HG02678 (cell line): Measurements from ENCODE around the gene PCSK5.
"Not testable (repeated sequence)": the region's sequence is repeated elsewhere in the genome, so short reads cannot be mapped to it uniquely, and the experiment has no call there.

ENCODE experiments used
- ATAC-seq: cut with Tn5 transposase; IDR thresholded peaks from one replicate; pipeline ENCODE4 v1.9.1; 2021; ENCODE audit warnings: mild to moderate bottlenecking, moderate library complexity; ENCODE audit not compliant: unreplicated experiment

The PCSK5 gene

GRCh38 chr9:75889577-75889976 is 896 bp upstream of the PCSK5 start:
- no peak for ATAC-seq

DNA sequence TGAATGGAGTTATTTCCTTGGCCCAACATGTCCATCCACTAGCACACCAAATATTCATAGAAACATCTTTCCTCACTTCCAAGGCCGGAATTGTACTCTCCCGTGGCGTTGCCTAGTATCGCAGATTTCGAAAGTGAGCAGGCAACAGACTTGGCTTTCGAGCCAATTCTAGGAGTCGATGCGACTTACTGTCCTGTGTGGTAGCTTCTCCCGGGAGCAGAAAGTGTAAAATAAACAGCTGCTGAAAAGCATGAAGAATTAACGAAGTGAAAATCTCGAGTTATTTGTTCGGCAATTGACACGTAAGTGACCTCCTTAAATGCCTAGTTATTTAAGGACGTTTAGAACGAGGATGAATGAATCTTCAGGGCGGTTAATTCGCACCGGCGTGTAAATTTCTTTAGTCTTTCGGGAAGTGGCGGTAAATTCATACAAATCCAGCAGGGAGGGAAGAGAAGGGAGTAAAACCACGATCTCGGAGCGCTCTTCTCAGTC is 449 bp upstream of the PCSK5 start:
- peak; percentile 4 for ATAC-seq

DNA sequence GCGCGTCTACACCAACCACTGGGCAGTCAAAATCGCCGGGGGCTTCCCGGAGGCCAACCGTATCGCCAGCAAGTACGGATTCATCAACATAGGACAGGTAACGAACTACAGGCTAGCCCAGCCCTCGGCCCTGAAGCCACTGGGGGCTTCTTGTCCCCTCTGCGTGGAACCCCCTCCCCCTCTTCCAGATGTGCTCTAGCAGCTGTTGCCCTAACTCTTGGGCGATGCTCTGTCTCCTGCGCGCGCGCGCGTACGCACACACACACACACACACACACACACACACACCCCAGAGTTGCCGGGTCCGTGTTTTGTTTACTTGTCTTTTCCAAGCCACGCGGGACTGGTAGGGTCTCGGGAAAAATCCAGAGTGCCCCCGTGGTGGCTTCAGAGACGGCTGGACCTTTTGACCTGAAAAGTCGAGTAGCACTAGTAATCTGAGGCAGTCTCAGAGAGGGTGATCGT is 836 bp downstream of the PCSK5 start:
- no peak for ATAC-seq

GRCh38 chr9:75891771-75892215 is 1.3 kb downstream of the PCSK5 start:
- no peak for ATAC-seq

DNA sequence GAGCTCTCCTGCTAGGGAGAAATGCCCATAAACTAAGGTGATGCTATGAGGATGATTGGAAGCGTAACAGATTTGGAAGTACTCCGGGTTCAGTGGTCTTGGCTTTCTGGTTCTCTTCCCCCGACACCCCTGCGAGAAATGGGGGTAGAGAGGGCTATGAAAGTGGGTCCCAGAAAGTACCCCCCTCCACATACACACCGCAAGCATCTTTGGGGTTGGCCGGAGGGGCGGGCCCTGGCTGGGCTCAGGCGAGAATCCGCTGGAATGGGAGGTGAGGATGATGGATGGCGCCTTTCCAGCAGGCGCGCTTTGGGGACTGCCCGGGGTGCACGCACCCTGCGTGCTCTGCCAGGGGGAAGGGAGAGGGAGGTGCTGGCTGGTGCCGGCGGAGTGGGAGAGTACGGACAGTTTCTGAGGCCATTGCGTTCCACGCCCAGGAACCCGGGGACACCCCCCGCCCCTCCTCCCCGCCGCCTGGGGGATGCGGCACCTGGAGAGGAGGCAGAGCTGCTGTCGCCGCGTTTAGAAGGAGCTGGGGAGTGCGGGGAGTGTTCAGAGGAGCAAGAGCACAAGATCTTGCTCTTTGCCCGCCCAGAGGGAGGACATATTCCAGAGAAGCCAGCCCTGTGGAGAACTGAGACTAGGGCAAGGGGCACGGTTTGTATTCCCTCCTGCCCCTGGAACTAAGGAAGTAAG is 1.9 kb downstream of the PCSK5 start:
- no peak for ATAC-seq

DNA sequence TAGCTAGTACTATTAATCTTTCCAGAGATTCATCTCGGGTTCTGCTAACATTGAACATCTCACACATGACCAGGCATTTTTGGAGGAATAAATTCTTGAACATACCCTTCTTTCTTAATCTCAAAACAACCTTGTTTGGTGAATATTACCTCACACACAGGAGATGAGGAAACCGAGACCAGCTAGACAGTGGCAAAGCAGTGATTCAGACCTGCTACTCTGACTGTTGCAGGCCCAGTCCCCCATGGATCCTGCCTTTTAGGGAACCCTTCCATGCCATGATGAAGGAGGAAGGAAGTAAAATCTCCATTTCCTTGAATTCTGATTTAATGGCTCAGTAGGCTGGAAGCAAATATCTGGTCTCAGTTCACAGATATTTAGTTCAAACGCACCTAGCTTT is 2.6 kb downstream of the PCSK5 start:
- no peak for ATAC-seq

DNA sequence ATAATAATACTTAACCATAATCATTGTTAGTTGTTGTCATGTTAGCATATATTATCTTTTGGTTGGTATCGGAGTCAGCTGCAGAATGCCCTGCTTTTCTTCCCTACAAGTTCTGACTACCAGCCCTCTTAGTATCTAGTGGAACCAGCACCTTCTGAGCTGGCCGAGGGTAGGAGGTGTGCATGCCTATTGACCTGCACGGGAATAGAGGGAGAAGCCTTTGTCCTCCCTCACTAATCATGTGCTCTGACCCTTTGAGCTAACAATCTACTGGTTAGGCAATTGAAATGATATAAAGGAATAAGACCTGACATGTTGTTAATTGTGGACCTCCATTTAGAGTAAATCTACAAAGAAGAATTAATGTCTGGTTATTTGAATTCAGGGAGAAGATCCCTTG is 4.1 kb downstream of the PCSK5 start:
- no peak for ATAC-seq

DNA sequence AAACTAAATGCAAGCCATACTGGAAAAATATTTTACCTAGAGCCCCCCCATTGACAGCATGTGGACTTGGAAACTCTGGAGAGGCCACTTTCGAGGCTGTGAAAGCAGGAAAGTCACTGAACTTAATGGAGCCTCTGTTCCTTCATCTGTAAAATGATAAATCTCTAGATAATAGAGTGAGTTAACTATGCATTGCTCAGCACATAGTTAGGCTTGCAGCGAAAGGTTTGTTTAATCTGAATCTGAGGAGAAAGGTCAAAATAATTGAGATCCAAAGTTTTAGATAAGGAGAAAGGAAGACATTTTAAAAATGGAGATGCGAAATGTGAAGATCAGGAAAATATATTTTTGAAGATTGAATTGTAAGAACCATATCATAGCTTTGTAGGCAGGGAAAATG is 4.6 kb downstream of the PCSK5 start:
- no peak for ATAC-seq

GRCh38 chr9:75896193-75896592 is 5.7 kb downstream of the PCSK5 start:
- ATAC-seq, result no peak

DNA sequence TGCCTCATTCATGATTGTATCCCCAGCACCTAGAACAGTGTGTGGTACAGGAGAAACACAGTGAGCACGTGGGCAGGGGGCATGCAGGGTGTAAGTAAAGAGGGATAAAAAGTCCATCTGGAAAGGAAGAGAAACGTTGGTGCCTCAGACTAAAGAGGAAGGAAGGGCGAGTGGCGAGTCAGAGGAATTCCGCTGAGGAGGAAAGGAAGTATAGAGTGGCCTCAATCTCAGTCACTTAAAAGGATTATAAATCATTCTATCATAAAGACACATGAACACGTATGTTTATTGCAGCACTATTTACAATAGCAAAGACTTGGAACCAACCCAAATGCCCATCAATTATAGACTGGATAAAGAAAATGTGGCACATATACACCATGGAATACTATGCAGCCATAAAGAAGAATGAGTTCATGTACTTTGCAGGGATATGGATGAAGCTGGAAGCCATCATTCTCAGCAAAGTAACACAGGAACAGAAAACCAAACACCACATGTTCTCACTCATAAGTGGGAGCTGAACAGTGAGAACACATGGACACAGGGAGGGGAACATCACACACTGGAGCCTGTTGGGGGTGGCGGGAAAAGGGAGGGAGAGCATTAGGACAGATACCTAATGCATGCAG is 10.5 kb downstream of the PCSK5 start:
- ATAC-seq, result not testable (repeated sequence)

DNA sequence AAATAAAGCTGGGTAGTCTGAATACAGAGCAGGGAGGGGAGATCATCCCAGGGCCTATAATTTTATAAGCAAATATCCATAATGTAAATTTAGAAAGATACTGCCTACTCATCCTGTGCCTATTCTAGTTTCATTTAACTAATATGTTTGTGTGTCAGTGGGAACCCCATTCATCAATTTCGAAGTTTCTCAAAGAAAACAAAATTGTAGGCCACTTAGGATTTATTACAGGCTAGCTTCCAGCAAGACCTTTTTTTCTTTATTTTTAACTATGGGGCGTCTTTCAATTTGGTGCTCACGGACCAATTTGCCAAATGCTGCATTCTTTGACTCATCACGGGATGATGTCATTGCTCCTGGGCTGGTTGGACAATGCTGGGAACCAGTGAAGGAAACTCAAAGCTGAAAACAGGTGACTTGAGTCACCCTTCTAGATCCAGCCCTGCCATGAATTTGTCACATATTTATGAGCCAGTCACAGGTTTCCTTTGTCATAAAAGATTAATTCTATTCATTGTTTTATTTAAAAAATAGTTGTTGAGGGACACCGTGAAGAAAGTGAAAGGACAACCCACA is 13.4 kb downstream of the PCSK5 start:
- no peak for ATAC-seq

DNA sequence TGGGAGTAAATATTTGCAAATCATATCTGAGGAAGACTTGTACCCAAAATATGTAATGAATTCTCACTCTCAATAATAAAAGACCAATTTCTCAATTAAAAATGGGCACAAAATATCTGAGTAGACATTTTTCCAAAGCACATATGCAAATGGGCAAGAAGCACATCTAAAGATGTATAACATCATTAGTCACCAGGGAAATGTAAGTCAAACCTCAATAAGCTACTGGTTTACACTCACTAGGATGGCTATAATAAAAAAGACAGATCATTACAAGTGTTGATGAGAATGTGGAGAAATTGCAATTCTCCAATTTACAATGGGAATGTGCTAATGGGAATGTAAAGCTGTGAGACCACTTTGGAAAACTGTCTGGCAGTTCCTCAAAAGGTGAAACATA is 13.9 kb downstream of the PCSK5 start:
- no peak for ATAC-seq

GRCh38 chr9:75906531-75906930 is 16.1 kb downstream of the PCSK5 start:
- ATAC-seq, result no peak

DNA sequence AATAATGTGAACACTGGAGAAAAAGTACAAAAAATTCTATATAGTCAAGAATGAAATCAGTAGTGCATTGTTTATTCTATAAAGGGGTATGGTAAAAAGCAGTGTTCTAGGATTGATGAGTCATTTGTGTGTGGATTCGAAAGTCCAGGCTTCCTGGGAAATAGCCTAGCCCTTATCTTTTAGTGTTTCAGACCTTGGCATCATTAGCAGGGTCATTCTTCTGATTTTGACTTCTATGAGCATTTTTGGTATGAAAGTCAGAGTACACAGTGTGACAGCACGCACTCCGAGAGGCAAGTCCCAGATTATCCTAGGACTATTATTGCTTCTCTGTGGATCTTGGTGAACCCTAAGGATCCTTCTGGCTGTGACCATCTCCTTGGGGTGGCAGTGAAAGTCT is 16.9 kb downstream of the PCSK5 start:
- ATAC-seq, result no peak

DNA sequence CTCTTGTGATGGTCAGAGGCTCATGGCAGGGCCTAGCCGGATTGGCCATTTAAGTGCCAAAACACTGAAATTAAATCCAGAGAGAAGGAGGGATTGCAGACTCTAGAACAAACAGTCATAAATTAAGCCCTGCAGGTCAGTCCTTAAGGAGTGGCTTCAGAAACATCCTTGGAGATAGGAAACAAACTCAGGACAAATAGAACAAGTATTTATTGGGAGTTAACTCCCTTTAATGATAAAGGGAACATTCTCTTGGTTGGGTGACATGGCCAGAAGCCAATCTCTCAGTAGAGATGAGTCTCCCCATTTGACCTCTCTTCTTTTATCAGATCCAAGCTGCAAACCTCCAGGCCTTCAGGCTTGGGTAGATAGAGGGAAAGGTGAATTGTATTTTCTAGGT is 17.4 kb downstream of the PCSK5 start:
- ATAC-seq, result no peak

- ATAC-seq, result no peak
These were observed 19.3 kb downstream of the PCSK5 start for GRCh38 chr9:75909776-75910175.

- no peak for ATAC-seq
These were observed 20.3 kb downstream of the PCSK5 start for GRCh38 chr9:75910731-75911130.

GRCh38 chr9:75911390-75911789 is 20.9 kb downstream of the PCSK5 start:
- no peak for ATAC-seq

DNA sequence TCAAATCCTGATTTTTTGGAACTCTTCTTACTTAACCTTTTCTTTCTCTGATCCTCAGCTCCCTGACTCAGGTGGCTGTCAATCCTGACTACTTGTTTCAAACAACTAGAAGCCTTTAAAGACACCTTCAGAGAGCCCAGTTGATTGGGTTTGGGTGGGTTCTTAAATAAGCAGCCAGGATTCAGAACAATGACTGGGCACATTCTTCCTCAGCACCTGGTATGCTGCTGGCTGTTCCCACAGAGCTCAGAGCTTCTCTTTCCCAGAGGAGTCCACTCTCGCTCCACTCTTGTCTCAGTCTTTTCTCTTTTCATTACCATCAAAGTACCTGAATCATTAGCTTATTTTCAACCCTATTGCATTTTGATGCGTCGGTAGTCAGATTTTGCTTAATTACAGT is 22.5 kb downstream of the PCSK5 start:
- ATAC-seq, result no peak

DNA sequence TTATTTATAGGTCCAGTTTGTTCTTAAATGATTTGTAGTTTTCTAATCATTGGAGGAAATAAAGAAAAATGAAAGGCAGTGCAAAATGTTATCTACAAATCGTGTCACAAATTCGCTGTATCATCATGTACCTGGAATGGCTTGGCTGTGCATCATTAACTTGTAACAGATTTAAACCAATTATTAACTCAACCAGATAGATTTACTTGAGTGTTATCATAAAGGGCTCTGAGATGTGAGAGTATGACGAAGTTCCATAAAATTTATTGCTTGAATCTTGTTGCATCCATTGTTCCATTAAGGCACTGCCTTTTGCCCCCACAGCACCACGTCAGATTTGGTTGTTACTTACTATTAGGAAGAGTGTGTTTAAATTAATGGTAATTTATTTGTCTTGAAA is 23.5 kb downstream of the PCSK5 start:
- ATAC-seq, result no peak

DNA sequence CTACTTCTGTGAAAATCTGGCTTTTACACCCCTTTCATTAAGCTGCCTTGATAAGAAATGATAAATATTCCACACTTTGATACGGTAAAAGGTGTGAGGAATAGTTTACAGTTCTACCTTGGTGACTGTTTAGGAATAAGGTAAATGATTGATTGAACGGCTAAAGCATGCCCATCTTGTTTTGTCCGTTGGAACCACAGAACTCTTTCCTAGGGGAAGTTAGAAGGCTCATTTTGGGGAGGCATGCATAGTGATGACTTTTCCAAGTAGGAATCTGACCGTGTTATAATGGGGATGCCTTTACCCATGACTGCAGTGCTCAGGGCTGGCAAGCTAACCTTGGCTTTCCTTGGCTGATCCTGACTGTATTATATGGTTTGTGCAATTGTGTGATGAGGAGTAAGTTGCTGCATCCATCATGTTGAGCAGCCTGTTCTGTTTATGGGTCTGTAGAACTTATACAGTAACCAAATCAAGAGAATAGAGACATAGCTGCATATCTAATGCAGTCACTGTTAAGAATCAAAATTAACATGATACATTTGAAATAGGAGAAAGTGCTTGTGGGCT is 24.5 kb downstream of the PCSK5 start:
- no peak for ATAC-seq

DNA sequence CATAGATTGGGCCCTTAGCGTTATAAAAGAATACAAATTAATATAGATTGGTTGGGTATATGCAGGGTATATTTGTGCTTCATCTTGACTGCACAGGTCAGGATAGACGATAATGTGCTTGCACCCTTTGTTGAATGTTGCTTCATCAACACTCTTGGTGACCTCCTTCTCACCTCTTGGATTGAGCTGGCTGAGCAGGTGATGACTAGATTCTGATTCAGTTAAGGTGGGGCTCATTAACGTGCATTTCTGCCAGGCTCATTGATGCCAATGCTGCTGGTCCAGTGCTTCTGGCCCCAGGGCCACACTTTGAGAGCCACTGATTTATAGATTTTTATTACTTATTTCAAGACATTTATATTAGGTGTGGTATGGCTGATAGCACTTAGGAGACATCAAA is 27.7 kb downstream of the PCSK5 start:
- ATAC-seq, result no peak
